Measurements from ENCODE around the gene SPDYE3. TPM values are rescaled to one million over a fixed set of nuclear protein-coding genes. Genes with fewer than 3 reads are reported as not detected.
A peak's percentile ranks its signal among the peaks of the same experiment; 100 is the strongest.
"Not testable (repeated sequence)": the region's sequence is repeated elsewhere in the genome, so short reads cannot be mapped to it uniquely, and the experiment has no call there.

Gene SPDYE3
- polyA plus RNA-seq, 1 donor, result 3.5 TPM

DNA sequence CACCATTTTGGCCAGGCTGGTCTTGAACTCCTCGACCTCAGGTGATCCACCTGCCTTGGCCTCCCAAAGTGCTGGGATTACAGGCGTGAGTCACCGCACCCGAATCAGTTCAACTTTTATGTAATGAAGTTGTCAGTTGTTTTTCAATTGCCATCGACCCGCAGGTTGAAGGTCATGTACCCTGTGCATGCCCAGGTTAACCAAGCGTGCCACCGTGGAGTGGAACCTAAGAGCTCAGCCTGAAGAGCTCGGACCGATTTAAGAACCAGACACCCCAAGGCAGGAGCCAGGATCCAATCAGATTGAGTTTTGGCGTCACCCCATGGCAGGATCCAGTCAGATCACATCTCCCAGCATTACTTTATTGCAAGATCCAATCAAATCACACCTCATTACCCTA is 19.4 kb downstream of the SPDYE3 start:
- WGBS (ENCODE audit: insufficient coverage, low lambda C conversion rate), result no CpG with 5 or more reads among the region's 11 CpGs
- not testable (repeated sequence) for H3K36me3 ChIP-seq (ENCODE audit: control insufficient read depth, insufficient read depth, low read length)

GRCh38 chr7:100335566-100336466 is 28.3 kb downstream of the SPDYE3 start:
- Histone ChIP-seq H3K4me3 (ENCODE audit: low read length) (peak overlapping the region; percentile 83), H3K27ac (ENCODE audit: low read length) (peak overlapping the region; percentile 96)
- H3K27me3 ChIP-seq (ENCODE audit: control insufficient read depth, insufficient read depth, low read length); H3K9me3 ChIP-seq (ENCODE audit: control insufficient read depth, low read depth, low read length); H3K36me3 ChIP-seq (ENCODE audit: control insufficient read depth, insufficient read depth, low read length); H3K4me1 ChIP-seq (ENCODE audit: control insufficient read depth, insufficient read depth, low read length): not testable (repeated sequence)
- DNase-seq, result peak; percentile 90 to 97
- WGBS (ENCODE audit: insufficient coverage, low lambda C conversion rate), result no CpG with 5 or more reads among the region's 85 CpGs

More for the DNA sequence above, 19.4 kb downstream of the SPDYE3 start:
- H3K27me3 ChIP-seq (ENCODE audit: control insufficient read depth, insufficient read depth, low read length); H3K9me3 ChIP-seq (ENCODE audit: control insufficient read depth, low read depth, low read length); DNase-seq; H3K27ac ChIP-seq (ENCODE audit: low read length); H3K4me1 ChIP-seq (ENCODE audit: control insufficient read depth, insufficient read depth, low read length); H3K4me3 ChIP-seq (ENCODE audit: low read length): not testable (repeated sequence)

DNA sequence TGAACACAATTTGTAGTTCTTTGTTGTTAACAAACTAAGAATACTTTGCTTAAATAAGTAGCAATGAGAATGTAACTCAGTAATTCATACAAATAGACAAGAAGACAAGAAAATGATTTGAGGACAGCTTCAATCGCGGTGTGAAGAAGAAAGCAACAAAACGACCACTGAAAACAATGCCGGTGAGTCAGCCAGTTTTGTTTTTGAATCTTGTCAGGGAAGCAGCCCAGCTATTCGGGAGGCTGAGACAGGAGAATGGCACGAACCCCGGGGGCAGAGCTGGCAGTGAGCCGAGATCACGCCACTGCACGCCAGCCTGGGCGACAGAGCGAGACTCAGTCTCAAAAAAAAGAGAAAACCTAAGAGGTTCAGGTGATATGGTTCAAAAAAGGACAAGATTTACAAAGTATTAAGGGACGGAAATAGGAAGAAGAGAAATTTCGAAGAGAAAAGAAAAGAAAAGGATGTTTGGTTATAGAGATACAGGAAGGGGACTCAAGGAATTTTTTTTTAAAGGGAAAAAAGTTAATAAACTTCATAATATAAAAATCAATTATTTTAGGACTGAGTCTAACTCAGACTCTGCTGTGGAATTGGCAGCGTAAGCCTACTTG is 30.7 kb downstream of the SPDYE3 start:
- H3K27ac ChIP-seq (ENCODE audit: low read length); H3K4me1 ChIP-seq (ENCODE audit: control insufficient read depth, insufficient read depth, low read length); H3K9me3 ChIP-seq (ENCODE audit: control insufficient read depth, low read depth, low read length); H3K27me3 ChIP-seq (ENCODE audit: control insufficient read depth, insufficient read depth, low read length); DNase-seq; H3K4me3 ChIP-seq (ENCODE audit: low read length): not testable (repeated sequence)
- WGBS (ENCODE audit: insufficient coverage, low lambda C conversion rate), result 96% methylated on average over 5 of the region's 15 CpGs
- H3K36me3 ChIP-seq (ENCODE audit: control insufficient read depth, insufficient read depth, low read length), result peaks cover 19% of the 10 kb centered on the region

GRCh38 chr7:100341286-100341685 is 33.8 kb downstream of the SPDYE3 start:
- H3K36me3 ChIP-seq (ENCODE audit: control insufficient read depth, insufficient read depth, low read length), result peaks cover 24% of the 10 kb centered on the region
- not testable (repeated sequence) for H3K27me3 ChIP-seq (ENCODE audit: control insufficient read depth, insufficient read depth, low read length); H3K4me1 ChIP-seq (ENCODE audit: control insufficient read depth, insufficient read depth, low read length); H3K27ac ChIP-seq (ENCODE audit: low read length); H3K4me3 ChIP-seq (ENCODE audit: low read length); H3K9me3 ChIP-seq (ENCODE audit: control insufficient read depth, low read depth, low read length)
- DNase-seq, result peak; percentile 37 to 64
- WGBS (ENCODE audit: insufficient coverage, low lambda C conversion rate), result no CpG with 5 or more reads among the region's 6 CpGs

DNA sequence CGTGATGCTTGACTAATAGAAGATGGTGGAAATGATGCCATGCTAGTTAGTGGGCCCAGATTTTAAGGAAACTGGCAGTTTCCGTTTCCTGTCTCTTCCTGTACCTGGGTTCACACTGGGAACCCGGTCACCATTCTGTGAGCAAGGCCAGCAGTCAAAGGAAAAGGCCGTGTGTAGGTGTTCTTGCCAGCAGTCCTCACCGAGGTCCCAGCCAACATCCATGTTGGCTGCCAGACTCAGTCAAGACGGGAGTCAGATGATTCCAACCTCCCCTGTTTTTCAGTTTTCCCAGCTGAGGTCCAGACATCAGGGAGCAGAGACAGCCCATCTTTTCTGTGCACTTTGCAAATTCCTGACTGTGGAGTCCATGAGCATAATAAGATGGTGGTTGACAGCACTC is 35.3 kb downstream of the SPDYE3 start:
- Histone ChIP-seq H3K36me3 (ENCODE audit: control insufficient read depth, insufficient read depth, low read length) (peaks cover 36% of the 10 kb centered on the region), H3K4me1 (ENCODE audit: control insufficient read depth, insufficient read depth, low read length) (peaks cover 3% of the 10 kb centered on the region), H3K4me3 (ENCODE audit: low read length) (no peak overlapping the region), H3K27me3 (ENCODE audit: control insufficient read depth, insufficient read depth, low read length) (no peaks in the 10 kb centered on the region), H3K9me3 (ENCODE audit: control insufficient read depth, low read depth, low read length) (no peaks in the 10 kb centered on the region), H3K27ac (ENCODE audit: low read length) (no peak overlapping the region)
- WGBS (ENCODE audit: insufficient coverage, low lambda C conversion rate), result no CpG with 5 or more reads among the region's 6 CpGs
- no peak for DNase-seq

GRCh38 chr7:100344124-100344559 is 36.6 kb downstream of the SPDYE3 start:
- not testable (repeated sequence) for H3K4me3 ChIP-seq (ENCODE audit: low read length); H3K4me1 ChIP-seq (ENCODE audit: control insufficient read depth, insufficient read depth, low read length); H3K9me3 ChIP-seq (ENCODE audit: control insufficient read depth, low read depth, low read length); H3K27ac ChIP-seq (ENCODE audit: low read length); H3K27me3 ChIP-seq (ENCODE audit: control insufficient read depth, insufficient read depth, low read length); DNase-seq
- WGBS (ENCODE audit: insufficient coverage, low lambda C conversion rate), result no CpG with 5 or more reads among the region's 4 CpGs
- H3K36me3 ChIP-seq (ENCODE audit: control insufficient read depth, insufficient read depth, low read length), result peaks cover 41% of the 10 kb centered on the region

- not testable (repeated sequence) for H3K4me1 ChIP-seq (ENCODE audit: control insufficient read depth, insufficient read depth, low read length); H3K27me3 ChIP-seq (ENCODE audit: control insufficient read depth, insufficient read depth, low read length); H3K9me3 ChIP-seq (ENCODE audit: control insufficient read depth, low read depth, low read length); H3K4me3 ChIP-seq (ENCODE audit: low read length)
- Histone ChIP-seq H3K36me3 (ENCODE audit: control insufficient read depth, insufficient read depth, low read length) (peaks cover 45% of the 10 kb centered on the region), H3K27ac (ENCODE audit: low read length) (peak overlapping the region; percentile 40)
- WGBS (ENCODE audit: insufficient coverage, low lambda C conversion rate), result no CpG with 5 or more reads among the region's 13 CpGs
- peak; percentile 56 to 82 for DNase-seq
Observed at GRCh38 chr7:100344560-100345287, 37.2 kb downstream of the SPDYE3 start.

DNA sequence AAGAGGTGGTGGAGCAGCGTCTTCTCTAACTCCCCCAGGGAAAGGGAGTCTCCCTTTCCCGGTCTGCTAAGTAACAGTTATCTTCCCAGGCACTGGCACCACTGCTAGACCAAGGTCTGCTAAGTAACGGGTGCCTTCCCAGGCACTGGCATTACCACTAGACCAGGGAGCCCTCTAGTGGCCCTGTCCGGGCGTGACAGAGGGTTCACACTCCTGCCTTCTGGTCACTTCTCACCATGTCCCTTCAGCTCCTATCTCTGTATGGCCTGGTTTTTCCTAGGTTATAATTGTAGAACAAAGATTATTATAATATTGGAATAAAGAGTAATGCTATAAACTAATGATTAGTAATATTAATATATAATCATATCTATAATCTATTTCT is 37.8 kb downstream of the SPDYE3 start:
- not testable (repeated sequence) for H3K27me3 ChIP-seq (ENCODE audit: control insufficient read depth, insufficient read depth, low read length); H3K4me3 ChIP-seq (ENCODE audit: low read length); H3K27ac ChIP-seq (ENCODE audit: low read length); H3K4me1 ChIP-seq (ENCODE audit: control insufficient read depth, insufficient read depth, low read length); H3K9me3 ChIP-seq (ENCODE audit: control insufficient read depth, low read depth, low read length)
- H3K36me3 ChIP-seq (ENCODE audit: control insufficient read depth, insufficient read depth, low read length), result peaks cover 50% of the 10 kb centered on the region
- no CpG with 5 or more reads among the region's 5 CpGs for WGBS (ENCODE audit: insufficient coverage, low lambda C conversion rate)
- DNase-seq, result peak in 1 of 2 donors; percentile 37

DNA sequence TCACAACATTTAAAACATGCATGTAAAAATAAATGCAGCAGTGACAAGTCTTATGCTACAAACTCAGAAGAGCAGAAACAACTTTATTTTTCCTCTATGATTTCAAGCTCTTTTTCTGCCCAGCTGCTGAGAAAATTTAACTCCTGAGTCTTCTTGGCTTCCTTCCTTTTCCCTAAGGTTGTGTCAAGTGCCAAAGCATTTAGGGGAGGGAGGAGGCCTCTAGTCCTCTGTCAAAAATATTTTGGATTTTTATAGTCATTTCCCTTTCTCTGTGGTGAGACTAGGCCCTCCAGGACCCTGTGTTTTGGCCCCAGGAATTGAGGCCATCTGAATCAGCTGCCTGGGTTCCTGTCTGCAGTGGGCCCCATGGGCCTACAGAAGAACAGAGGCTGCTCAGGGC is 39.4 kb downstream of the SPDYE3 start:
- no peak for DNase-seq
- H3K36me3 ChIP-seq (ENCODE audit: control insufficient read depth, insufficient read depth, low read length), result peaks cover 60% of the 10 kb centered on the region
- no peaks in the 10 kb centered on the region for H3K27me3 ChIP-seq (ENCODE audit: control insufficient read depth, insufficient read depth, low read length)
- H3K4me3 ChIP-seq (ENCODE audit: low read length), result no peak overlapping the region
- no peak overlapping the region for H3K27ac ChIP-seq (ENCODE audit: low read length)
- H3K9me3 ChIP-seq (ENCODE audit: control insufficient read depth, low read depth, low read length), result no peaks in the 10 kb centered on the region
- peaks cover 3% of the 10 kb centered on the region for H3K4me1 ChIP-seq (ENCODE audit: control insufficient read depth, insufficient read depth, low read length)

DNA sequence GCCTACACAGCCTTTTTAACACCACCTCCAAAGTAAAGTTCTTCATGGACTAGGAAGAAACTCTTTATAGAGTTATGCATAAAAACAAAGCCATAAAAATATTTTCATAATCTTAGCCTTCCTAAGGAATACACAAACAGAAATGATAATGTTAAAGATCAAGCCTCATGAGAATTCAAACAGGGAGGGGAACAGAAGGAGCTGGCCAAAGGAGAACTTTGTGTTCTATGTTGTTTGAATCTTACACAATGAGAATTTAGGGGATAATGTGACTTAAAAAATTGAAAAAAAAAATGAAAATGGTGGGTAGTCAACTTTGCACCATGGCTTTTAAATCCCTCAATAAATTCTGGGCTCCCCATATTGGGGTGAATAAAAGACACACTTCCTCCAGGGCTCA is 41.3 kb downstream of the SPDYE3 start:
- H3K4me1 ChIP-seq (ENCODE audit: control insufficient read depth, insufficient read depth, low read length), result peaks cover 3% of the 10 kb centered on the region
- H3K4me3 ChIP-seq (ENCODE audit: low read length), result no peak overlapping the region
- no peaks in the 10 kb centered on the region for H3K27me3 ChIP-seq (ENCODE audit: control insufficient read depth, insufficient read depth, low read length)
- peaks cover 65% of the 10 kb centered on the region for H3K36me3 ChIP-seq (ENCODE audit: control insufficient read depth, insufficient read depth, low read length)
- no peak overlapping the region for H3K27ac ChIP-seq (ENCODE audit: low read length)
- no peak for DNase-seq
- H3K9me3 ChIP-seq (ENCODE audit: control insufficient read depth, low read depth, low read length), result no peaks in the 10 kb centered on the region
